WTC11 (cell line): Measurements from ENCODE around the gene BNC2.

ENCODE experiments used
- CTCF ChIP-seq: fragments of 200-600 bp; IDR thresholded peaks from 2 replicates; pipeline ENCODE4 v1.8.0; 2022; ENCODE audit warnings: antibody characterized with exemption
- GTF2I ChIP-seq: fragments of 250-450 bp; sonication (Bioruptor Pico); conservative IDR thresholded peaks from 2 replicates; pipeline ENCODE4 v1.4.0; 2021; ENCODE audit warnings: mild to moderate bottlenecking
- IRF2 ChIP-seq: sonication (generic); formaldehyde crosslinking; IDR thresholded peaks from 2 replicates; pipeline ENCODE4 v1.8.0; 2022; ENCODE audit warnings: low read depth, missing genetic modification reagents, borderline replicate concordance

- no peak for TF ChIP-seq CTCF
- TF ChIP-seq IRF2 (CRISPR knock-in tag): no peak
- TF ChIP-seq GTF2I (CRISPR knock-in tag): no peak
Observed at GRCh38 chr9:16721972-16722371, 148.5 kb downstream of the BNC2 start.
